Activated CD4-positive, CD25-positive, alpha-beta regulatory T cell (primary cell): ENCODE results near the gene ZP4.
"Not testable (repeated sequence)": the region's sequence is repeated elsewhere in the genome, so short reads cannot be mapped to it uniquely, and the experiment has no call there.

Experiments
- DNase-seq, 4 experiments: peaks; one replicate each; lab custom pipeline; 2025; lab: John Stamatoyannopoulos, UW

Gene ZP4

GRCh38 chr1:237877631-237878030, 13.1 kb downstream of the ZP4 start:
- no peak for DNase-seq

- DNase-seq = no peak
Observed at GRCh38 chr1:237875291-237875690, 15.4 kb downstream of the ZP4 start.

- no peak for DNase-seq
Observed at GRCh38 chr1:237873487-237874211, 17.1 kb downstream of the ZP4 start.

GRCh38 chr1:237868817-237869600, 21.7 kb downstream of the ZP4 start:
- DNase-seq = no peak

DNA sequence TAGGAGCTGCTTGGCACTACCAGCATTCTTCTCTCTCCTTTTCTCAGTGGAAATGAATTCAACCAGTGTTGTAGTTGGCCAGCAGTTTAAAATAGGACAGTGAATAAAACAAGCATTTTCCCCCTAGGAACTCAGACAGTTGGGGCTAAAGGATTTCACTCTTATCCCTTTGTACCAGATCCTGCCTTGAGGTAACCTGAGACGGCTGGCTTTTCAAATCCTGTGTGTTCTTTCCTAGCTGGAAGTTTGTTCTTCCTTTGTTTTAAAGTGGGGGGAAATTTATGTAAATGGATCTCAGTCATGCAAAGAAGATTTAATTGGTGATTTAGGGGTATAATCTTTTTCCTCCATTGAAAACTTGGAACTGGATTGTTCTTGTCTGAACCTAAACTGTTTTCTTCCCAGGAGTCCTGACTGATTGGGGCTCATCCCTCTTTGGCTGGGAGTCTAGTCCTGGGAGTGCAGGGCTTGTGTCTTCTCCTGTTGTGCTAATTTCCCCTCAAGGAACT, 23.3 kb downstream of the ZP4 start:
- DNase-seq = no peak

DNA sequence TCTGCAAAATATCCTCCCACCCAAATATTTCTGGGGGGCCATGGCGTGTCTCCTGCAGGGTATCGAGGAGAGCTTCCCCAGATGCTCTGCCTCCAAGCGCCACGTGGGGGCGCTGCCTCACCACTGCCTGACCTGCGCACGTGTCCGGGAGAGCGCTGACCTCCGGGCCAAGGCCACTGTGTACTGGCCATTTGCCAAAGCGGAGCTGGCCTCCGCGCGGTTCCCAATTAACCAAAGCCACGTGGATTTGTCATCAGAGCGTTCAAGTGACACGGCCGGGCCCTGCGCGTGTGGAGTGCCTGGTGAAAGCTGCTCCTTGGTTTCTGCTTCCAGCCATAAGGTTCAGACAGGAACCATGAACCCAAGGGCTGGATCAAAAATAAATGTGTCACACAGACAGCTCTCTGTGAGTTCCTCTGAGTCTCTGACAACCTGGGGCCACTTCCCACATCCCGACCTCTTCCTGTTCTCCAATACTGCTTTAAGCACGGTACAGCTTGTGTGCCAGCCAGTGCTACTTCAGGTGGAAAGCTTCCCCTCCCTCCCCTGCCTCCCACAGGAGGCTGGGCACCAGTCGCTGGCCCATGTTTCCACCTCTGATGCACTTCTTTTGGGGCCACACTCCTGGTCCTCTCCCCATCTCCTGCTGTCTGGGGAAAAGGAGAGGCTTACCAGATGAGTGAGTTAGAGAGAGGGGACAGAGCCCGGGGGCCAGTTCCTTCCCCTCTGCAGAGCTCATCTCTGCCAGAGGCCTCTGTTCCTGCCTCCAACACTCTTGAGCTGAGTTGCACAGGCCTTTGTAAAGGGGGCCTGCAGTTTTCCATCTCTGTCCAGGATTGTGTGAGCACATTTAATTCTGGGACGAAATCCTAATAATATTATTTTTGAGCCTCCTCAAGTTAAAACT, 26.1 kb downstream of the ZP4 start:
- DNase-seq = no peak

GRCh38 chr1:237863234-237863633, 27.5 kb downstream of the ZP4 start:
- DNase-seq = no peak

- DNase-seq = no peak
Observed at GRCh38 chr1:237861944-237862343, 28.8 kb downstream of the ZP4 start.

- no peak for DNase-seq
Observed at GRCh38 chr1:237858992-237859391, 31.7 kb downstream of the ZP4 start.

GRCh38 chr1:237857455-237857854, 33.3 kb downstream of the ZP4 start:
- no peak for DNase-seq

- no peak for DNase-seq
Observed at GRCh38 chr1:237852342-237852741, 38.4 kb downstream of the ZP4 start.

DNA sequence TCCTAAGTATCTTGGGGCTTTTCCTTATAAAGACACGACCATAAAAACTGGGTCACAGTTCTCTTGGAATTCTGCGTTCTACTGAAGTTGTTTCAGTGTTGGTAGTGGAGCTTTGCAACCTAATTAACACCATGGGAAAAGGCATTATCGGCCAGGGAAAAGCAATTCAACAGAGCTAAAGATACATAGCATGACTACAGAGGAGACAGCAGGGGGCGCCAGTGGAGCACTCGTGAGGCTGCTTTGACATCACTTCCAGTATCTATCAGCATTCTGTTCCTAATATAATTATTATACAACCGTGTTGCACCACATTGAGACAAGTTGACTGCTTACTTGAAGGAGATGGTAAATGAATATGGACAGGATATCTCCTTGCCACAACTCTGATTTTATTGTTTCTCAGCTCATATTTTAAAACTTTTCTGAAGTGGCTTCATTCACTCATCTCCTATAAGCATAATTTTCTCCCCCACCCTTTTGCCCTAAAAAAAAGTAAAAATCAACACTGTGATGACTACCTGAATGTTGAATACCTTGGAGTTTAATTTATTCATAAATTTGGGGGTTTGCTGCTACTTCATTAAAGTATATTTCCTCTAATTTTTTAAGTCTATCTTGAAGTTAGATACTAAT, 39.4 kb downstream of the ZP4 start:
- no peak for DNase-seq

DNA sequence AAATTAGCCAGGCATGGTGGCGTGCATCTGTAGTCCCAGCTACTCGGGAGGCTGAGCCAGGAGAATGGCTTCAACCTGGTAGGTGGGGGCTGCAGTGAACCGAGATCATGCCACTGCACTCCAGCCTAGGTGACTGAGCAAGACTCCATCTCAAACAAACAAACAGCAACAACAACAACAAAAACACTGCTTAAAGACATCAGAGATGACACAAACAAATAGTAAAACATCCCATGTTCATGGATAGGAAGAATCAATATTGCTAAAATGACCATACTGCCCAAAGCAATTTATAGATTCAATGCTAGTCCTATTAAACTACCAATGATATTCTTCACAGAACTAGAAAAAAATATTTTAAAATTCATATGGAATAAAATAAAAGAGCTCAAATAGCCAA, 47.2 kb downstream of the ZP4 start:
- not testable (repeated sequence) for DNase-seq

DNA sequence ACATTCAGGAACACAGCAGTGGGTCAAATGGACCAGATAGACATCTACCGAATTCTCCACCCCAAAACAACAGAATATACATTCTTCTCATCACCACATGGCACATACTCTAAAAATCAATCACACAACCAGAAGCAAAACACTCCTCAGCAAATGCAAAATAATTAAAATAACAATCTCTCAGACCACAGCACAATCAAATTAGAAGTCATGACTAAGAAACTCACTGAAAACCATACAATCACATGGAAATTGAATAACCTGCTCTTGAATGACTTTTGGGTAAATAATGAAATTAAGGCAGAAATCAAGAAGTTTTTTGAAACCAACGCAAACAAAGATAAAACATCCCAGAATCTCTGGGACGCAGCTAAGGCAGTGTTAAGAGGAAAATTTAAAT, 49.2 kb downstream of the ZP4 start:
- no peak for DNase-seq

- DNase-seq = no peak
Observed at GRCh38 chr1:237838904-237839534, 51.7 kb downstream of the ZP4 start.

- DNase-seq = no peak
Observed at GRCh38 chr1:237838320-237838719, 52.4 kb downstream of the ZP4 start.

- DNase-seq = no peak
Observed at GRCh38 chr1:237834461-237834860, 56.3 kb downstream of the ZP4 start.

- no peak for DNase-seq
Observed at GRCh38 chr1:237834048-237834447, 56.7 kb downstream of the ZP4 start.

- DNase-seq = no peak
Observed at GRCh38 chr1:237832858-237833257, 57.9 kb downstream of the ZP4 start.
